H1 (cell line): ENCODE measurements around the gene STAG1. TPM values are rescaled to one million over a fixed set of nuclear protein-coding genes. Genes with fewer than 3 reads are reported as not detected.

Experiments
- CTCF ChIA-PET: fragments of 300-600 bp; sonication (Branson Sonifier 250); formaldehyde crosslinking; loops from one replicate; lab custom pipeline; 2021; ENCODE audit not compliant: partially characterized antibody; lab: Charles Lee
- POLR2A ChIA-PET: fragments of 300-600 bp; sonication (Branson Sonifier 250); formaldehyde crosslinking; loops from one replicate; lab custom pipeline; 2021; ENCODE audit warnings: inconsistent platforms; ENCODE audit not compliant: partially characterized antibody; lab: Charles Lee
- DNase-seq, 2 experiments: peaks; one replicate each; pipeline versions ENCODE4 v3.0.0 to v3.0.0-alpha.2; 2010 to 2022; ENCODE audit warnings: low spot score in 2 of 2, low read depth in 1 of 2, mixed read lengths in 1 of 2
- FAIRE-seq: peaks from 2 replicates; lab custom pipeline; 2011; peaks lifted over from hg19 to GRCh38; lab: Jason Lieb, UNC
- H2AFZ ChIP-seq: 2 replicates; pipeline ENCODE4 v1.8.1; 2012; ENCODE audit warnings: low read length, inconsistent platforms
- H2AK5ac ChIP-seq: 2 replicates; pipeline ENCODE4 v1.6.1; 2013; ENCODE audit warnings: low read depth, low read length
- H2BK120ac ChIP-seq: replicated peaks from 2 replicates; pipeline ENCODE3; 2013; ENCODE audit warnings: low read depth, low read length, inconsistent platforms
- H2BK12ac ChIP-seq: 2 replicates; pipeline ENCODE4 v1.6.1; 2013; ENCODE audit warnings: low read depth, low read length
- H2BK15ac ChIP-seq: 2 replicates; pipeline ENCODE4 v1.6.1; 2013; ENCODE audit warnings: low read length
- H2BK20ac ChIP-seq: 2 replicates; pipeline ENCODE4 v1.6.1; 2013; ENCODE audit warnings: low read length
- H2BK5ac ChIP-seq: 2 replicates; pipeline ENCODE4 v1.6.1; 2013; ENCODE audit warnings: low read depth, low read length
- H3K14ac ChIP-seq: 2 replicates; pipeline ENCODE4 v1.6.1; 2013; ENCODE audit warnings: inconsistent platforms; ENCODE audit not compliant: insufficient read length
- H3K18ac ChIP-seq: 2 replicates; pipeline ENCODE4 v1.6.1; 2013; ENCODE audit warnings: low read length; ENCODE audit errors: extremely low read depth
- H3K23ac ChIP-seq: 2 replicates; pipeline ENCODE4 v1.6.1; 2013; ENCODE audit warnings: inconsistent platforms; ENCODE audit not compliant: insufficient read length
- H3K23me2 ChIP-seq: 2 replicates; pipeline ENCODE4 v1.6.1; 2013; ENCODE audit warnings: low read depth, low read length
- H3K27ac ChIP-seq: 2 replicates; pipeline ENCODE4 v1.6.1; 2011; ENCODE audit warnings: low read depth, low read length, inconsistent platforms
- H3K27me3 ChIP-seq, 4 experiments: replicated peaks in 1 of 4; 1 replicate in 1 of 4; 2 replicates in 3 of 4; pipeline versions ENCODE4 v1.6.1 to v1.8.1; 2011 to 2013; ENCODE audit warnings: low read length in 3 of 4, mild to moderate bottlenecking in 3 of 4, inconsistent platforms in 2 of 4, mixed read lengths in 2 of 4, moderate library complexity in 1 of 4; ENCODE audit not compliant: control insufficient read depth in 3 of 4, insufficient read depth in 3 of 4; ENCODE audit errors: extremely low read depth in 1 of 4
- H3K36me3 ChIP-seq, 4 experiments: 2 replicates each; pipeline versions ENCODE4 v1.6.1 to v1.8.1; 2011 to 2013; ENCODE audit warnings: mild to moderate bottlenecking in 4 of 4, low read length in 3 of 4, moderate library complexity in 2 of 4, control low read depth in 1 of 4, inconsistent platforms in 1 of 4; ENCODE audit not compliant: insufficient read depth in 4 of 4, control insufficient read depth in 2 of 4
- H3K4ac ChIP-seq: replicated peaks from 2 replicates; pipeline ENCODE3; 2013; ENCODE audit warnings: low read length, low read depth, mixed read lengths, inconsistent platforms; ENCODE audit not compliant: insufficient read length
- H3K4me1 ChIP-seq, 4 experiments: replicated peaks in 1 of 4; 1 replicate in 1 of 4; 2 replicates in 3 of 4; pipeline versions ENCODE4 v1.6.1 to v1.8.1; 2011 to 2013; ENCODE audit warnings: low read length in 3 of 4, inconsistent platforms in 2 of 4, mixed read lengths in 1 of 4; ENCODE audit not compliant: insufficient read depth in 4 of 4, control insufficient read depth in 3 of 4
- H3K4me2 ChIP-seq, 2 experiments: 2 replicates each; pipeline versions ENCODE4 v1.6.1 to v1.8.1; 2011 to 2013; ENCODE audit warnings: low read depth in 2 of 2, low read length in 2 of 2, control low read depth in 1 of 2, inconsistent platforms in 1 of 2, mild to moderate bottlenecking in 1 of 2; ENCODE audit not compliant: insufficient read depth in 1 of 2
- H3K4me3 ChIP-seq, 4 experiments: fragments of 200-600, 300-600 bp in 1 of 4; sonication (generic), shearing (Covaris generic), sonication (Bioruptor Twin) in 1 of 4; 2 replicates each; pipeline versions ENCODE4 v1.5.1 to v1.8.1; 2011 to 2016; ENCODE audit warnings: low read length in 4 of 4, low read depth in 3 of 4, control low read depth in 2 of 4, inconsistent platforms in 2 of 4, mild to moderate bottlenecking in 2 of 4, mixed read lengths in 1 of 4, moderate library complexity in 1 of 4; ENCODE audit not compliant: insufficient read depth in 2 of 4; ENCODE audit errors: extremely low read depth in 1 of 4
- H3K56ac ChIP-seq: replicated peaks from 2 replicates; pipeline ENCODE3; 2013; ENCODE audit warnings: low read depth, mild to moderate bottlenecking, mixed read lengths, low read length, inconsistent platforms; ENCODE audit not compliant: insufficient read length
- H3K79me1 ChIP-seq: 2 replicates; pipeline ENCODE4 v1.6.1; 2013; ENCODE audit warnings: low read depth, low read length, control low read depth
- H3K79me2 ChIP-seq, 2 experiments: 2 replicates each; pipeline versions ENCODE4 v1.6.1 to v1.8.1; 2012 to 2013; ENCODE audit warnings: low read length in 2 of 2, mild to moderate bottlenecking in 2 of 2, inconsistent platforms in 1 of 2; ENCODE audit not compliant: insufficient read depth in 2 of 2, control insufficient read depth in 1 of 2
- H3K9ac ChIP-seq, 4 experiments: replicated peaks in 1 of 4; 1 replicate in 1 of 4; 2 replicates in 3 of 4; pipeline versions ENCODE4 v1.6.1 to v1.8.1; 2011 to 2013; ENCODE audit warnings: low read depth in 3 of 4, low read length in 3 of 4, control low read depth in 2 of 4, mild to moderate bottlenecking in 2 of 4, moderate library complexity in 2 of 4, inconsistent platforms in 1 of 4; ENCODE audit errors: extremely low read depth in 1 of 4
- H3K9me3 ChIP-seq, 2 experiments: 2 replicates each; pipeline versions ENCODE4 v1.6.1 to v1.8.1; 2012 to 2013; ENCODE audit warnings: mild to moderate bottlenecking in 2 of 2, moderate library complexity in 2 of 2, control low read depth in 1 of 2, inconsistent platforms in 1 of 2, low read depth in 1 of 2, low read length in 1 of 2, mixed read lengths in 1 of 2; ENCODE audit not compliant: insufficient read depth in 2 of 2
- H4K20me1 ChIP-seq, 2 experiments: replicated peaks in 1 of 2; 2 replicates each; pipeline versions ENCODE3 to v1.8.1; 2011 to 2013; ENCODE audit warnings: inconsistent platforms in 2 of 2, low read length in 2 of 2, mild to moderate bottlenecking in 1 of 2; ENCODE audit not compliant: insufficient read depth in 2 of 2, control insufficient read depth in 1 of 2
- H4K5ac ChIP-seq: 2 replicates; pipeline ENCODE4 v1.6.1; 2013; ENCODE audit warnings: low read length, low read depth, mixed read lengths, inconsistent platforms; ENCODE audit not compliant: insufficient read length
- H4K8ac ChIP-seq: 2 replicates; pipeline ENCODE4 v1.8.0; 2013; ENCODE audit warnings: mild to moderate bottlenecking, moderate library complexity, low read length, inconsistent platforms; ENCODE audit not compliant: insufficient read depth; ENCODE audit errors: extremely low read depth
- H4K91ac ChIP-seq: replicated peaks from 2 replicates; pipeline ENCODE3; 2013; ENCODE audit warnings: low read length, mixed read lengths, inconsistent platforms; ENCODE audit not compliant: insufficient read length
- CBX8 ChIP-seq: fragments of 300-800, 300-1000 bp; sonication (generic); IDR thresholded peaks from 2 replicates; pipeline ENCODE4 v1.7.1; 2016; ENCODE audit warnings: low read depth, low read length, borderline replicate concordance
- CHD2 ChIP-seq: IDR thresholded peaks from 2 replicates; pipeline ENCODE4 v1.6.1; 2012; ENCODE audit warnings: low read length, improper control_type of control experiment
- EGR1 ChIP-seq: IDR thresholded peaks from 2 replicates; pipeline ENCODE4 v1.6.1; 2011; ENCODE audit warnings: low read depth, low read length, borderline replicate concordance
- SAP30 ChIP-seq: fragments of 300-600 bp; sonication (generic); IDR thresholded peaks from 2 replicates; pipeline ENCODE4 v1.7.1; 2012; ENCODE audit warnings: low read length, moderate library complexity, mild to moderate bottlenecking, inconsistent platforms; ENCODE audit not compliant: insufficient read depth, insufficient replicate concordance
- SP2 ChIP-seq: IDR thresholded peaks from 2 replicates; pipeline ENCODE4 v1.6.1; 2012; ENCODE audit warnings: mild to moderate bottlenecking, low read length, inconsistent platforms
- WGBS, 2 experiments: shearing (Covaris generic) in 1 of 2; methylation state at CpG; one replicate each; pipeline versions ENCODE4 v1.1.6 to v1.1.7; 2013 to 2015; ENCODE audit warnings: low lambda C conversion rate in 2 of 2, mixed read lengths in 2 of 2, inconsistent platforms in 1 of 2, low coverage in 1 of 2, missing lambda C conversion rate in 1 of 2; ENCODE audit not compliant: insufficient replicate concordance in 2 of 2, insufficient coverage in 1 of 2, insufficient read length in 1 of 2; ENCODE audit errors: extremely low coverage in 1 of 2, missing lambda C conversion rate in 1 of 2; 5-methylcytosine and 5-hydroxymethylcytosine counted together
- polyA plus RNA-seq, 7 experiments: library from polyadenylated mRNA; depleted of rRNA in 3 of 7; stranded (reverse) in 5 of 7; unstranded in 2 of 7; fragments of >200 nt in 5 of 7; fragments of 200-250 nt in 2 of 7; gene quantifications; 1 replicate in 5 of 7; 2 replicates in 1 of 7; 4 replicates in 1 of 7; pipeline versions ENCODE4 v1.2.1 to v1.2.3, GENCODE V29; 2011 to 2013; ENCODE audit warnings: missing spikeins in 2 of 7, mixed read lengths in 2 of 7
- total RNA-seq: library from RNA; stranded (reverse); fragmentation: NEBNext Ultra II Directional; extraction: Animal tissue kit (Norgen Biotek cat#: 25700); gene quantifications from 2 replicates; pipeline ENCODE4 v1.2.1, GENCODE V29; 2021
- TF ChIP-seq, protein P1 (sequence below): IDR thresholded peaks from 2 replicates; pipeline ENCODE4 v1.6.1; 2012; ENCODE audit warnings: inconsistent platforms
- TF ChIP-seq, protein P2 (sequence below): IDR thresholded peaks from 2 replicates; pipeline ENCODE4 v1.6.1; 2011; ENCODE audit warnings: low read length, improper control_type of control experiment

The STAG1 gene
- total and polyA plus RNA-seq, 2 of the 8 experiments (the other 6 are each of a cell fraction or from before 2014, with no cell fraction given), result 4.6 to 23.4 TPM

DNA sequence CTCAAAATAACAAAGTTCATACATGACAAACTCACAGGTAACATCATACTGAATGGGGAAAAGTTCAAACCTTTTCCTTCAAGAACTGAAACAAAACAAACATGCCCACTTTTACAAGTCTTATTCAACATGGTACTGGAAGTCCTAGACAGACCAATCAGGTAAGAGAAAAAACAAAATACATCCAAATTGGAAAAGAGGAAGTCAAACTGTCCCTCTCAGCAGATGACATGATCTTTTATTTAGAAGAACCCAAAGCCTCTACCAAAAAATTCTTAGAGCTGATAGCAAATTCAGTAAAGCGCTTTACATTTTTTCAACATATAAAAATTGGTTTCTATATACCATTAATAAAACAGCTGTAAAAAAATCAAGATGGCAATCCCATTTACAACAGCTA is 219.4 kb downstream of the STAG1 start:
- Histone ChIP-seq H2AK5ac (no peak overlapping the region), H3K36me3 (no peaks in the 10 kb centered on the region), H2BK20ac (no peak overlapping the region), H4K91ac (no peak overlapping the region), H4K20me1 (no peaks in the 10 kb centered on the region), H2BK5ac (no peak overlapping the region), H3K79me2 (peaks cover 0 to 8% of the 10 kb centered on the region in 2 experiments; a peak in 2 of 4 replicates), H3K27ac (no peak overlapping the region), H3K14ac (no peak overlapping the region), H2BK15ac (no peak overlapping the region), H3K4me1 (peaks cover 0 to 4% (median 1%) of the 10 kb centered on the region in 4 experiments; a peak in 3 of 7 replicates), H2AFZ (no peak overlapping the region), H2BK120ac (no peak overlapping the region), H3K23me2 (no peaks in the 10 kb centered on the region), H3K4ac (no peak overlapping the region), H3K27me3 (no peaks in the 10 kb centered on the region), H3K18ac (no peak overlapping the region), H3K9me3 (no peaks in the 10 kb centered on the region), H3K9ac (no peak overlapping the region), H2BK12ac (no peak overlapping the region), H3K23ac (no peak overlapping the region), H4K8ac (no peak overlapping the region), H3K56ac (no peak overlapping the region), H3K4me2 (no peak overlapping the region), H3K4me3 (no peak overlapping the region), H4K5ac (no peak overlapping the region), H3K79me1 (no peaks in the 10 kb centered on the region; the same call in 1 of the 2 replicates)
- no peak for FAIRE-seq
- TF ChIP-seq CHD2 (no peak), CBX8 (no peak), SP2 (no peak), EGR1 (no peak), SAP30 (no peak)
- TF ChIP-seq, protein P1, sequence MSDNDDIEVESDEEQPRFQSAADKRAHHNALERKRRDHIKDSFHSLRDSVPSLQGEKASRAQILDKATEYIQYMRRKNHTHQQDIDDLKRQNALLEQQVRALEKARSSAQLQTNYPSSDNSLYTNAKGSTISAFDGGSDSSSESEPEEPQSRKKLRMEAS, result no peak
- TF ChIP-seq, protein P2, sequence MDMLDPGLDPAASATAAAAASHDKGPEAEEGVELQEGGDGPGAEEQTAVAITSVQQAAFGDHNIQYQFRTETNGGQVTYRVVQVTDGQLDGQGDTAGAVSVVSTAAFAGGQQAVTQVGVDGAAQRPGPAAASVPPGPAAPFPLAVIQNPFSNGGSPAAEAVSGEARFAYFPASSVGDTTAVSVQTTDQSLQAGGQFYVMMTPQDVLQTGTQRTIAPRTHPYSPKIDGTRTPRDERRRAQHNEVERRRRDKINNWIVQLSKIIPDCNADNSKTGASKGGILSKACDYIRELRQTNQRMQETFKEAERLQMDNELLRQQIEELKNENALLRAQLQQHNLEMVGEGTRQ, result no peak
- ChIA-PET POLR2A (no interaction called here), CTCF (no interaction called here)
- 94% methylated on average over 1 of the region's 1 CpG; no CpG with 5 or more reads in 1 of the 2 experiments for WGBS, 2 experiments
- DNase-seq, result no peak
